22Rv1 (cell line): Measurements from ENCODE around the gene SERPINB12.

ENCODE experiments used
- ZFX ChIP-seq: fragments of 450-650 bp; IDR thresholded peaks from 2 replicates; pipeline ENCODE4 v1.6.1; 2017; ENCODE audit warnings: antibody characterized with exemption, borderline replicate concordance
- TF ChIP-seq, protein P1 (sequence below): fragments of 450-650 bp; IDR thresholded peaks from 2 replicates; pipeline ENCODE4 v1.5.1; 2017; ENCODE audit warnings: mild to moderate bottlenecking

DNA sequence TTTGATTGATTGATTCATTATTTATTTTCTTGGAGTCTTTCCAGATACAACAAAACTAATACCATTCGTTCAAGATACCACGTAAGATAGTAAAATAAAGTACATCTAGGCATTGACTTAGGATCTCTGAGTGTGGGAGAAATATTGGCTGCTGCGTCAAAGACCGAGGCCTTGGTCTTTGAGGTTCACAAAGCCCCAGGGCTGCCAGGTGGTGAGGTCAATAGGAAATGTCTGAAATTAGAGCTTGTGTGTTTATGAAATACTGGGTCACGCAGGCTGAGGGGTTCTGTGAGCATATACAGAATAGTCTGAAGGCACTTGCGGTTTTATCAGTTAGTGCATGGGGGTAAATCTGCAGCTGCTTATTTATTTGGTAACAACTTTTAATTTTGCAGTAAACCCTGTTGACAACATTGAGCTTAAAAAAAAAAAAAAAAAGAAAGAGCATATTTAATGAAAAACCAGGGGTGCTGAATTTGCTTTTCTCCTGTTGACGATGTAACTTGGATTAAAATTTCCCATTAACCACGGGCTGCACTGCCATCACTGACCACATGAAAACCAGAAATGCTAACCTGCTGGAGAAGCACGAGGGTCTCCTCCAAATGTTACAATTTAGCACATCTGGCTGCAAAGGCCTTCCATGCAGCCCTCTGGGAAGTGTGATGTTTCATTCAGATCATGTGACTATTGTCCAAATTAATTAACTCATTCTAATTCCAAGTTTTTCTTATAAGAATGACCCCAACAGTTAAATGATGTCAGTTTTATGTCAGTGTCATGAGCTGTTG is 27.1 kb upstream of the SERPINB12 start:
- TF ChIP-seq, protein P1, sequence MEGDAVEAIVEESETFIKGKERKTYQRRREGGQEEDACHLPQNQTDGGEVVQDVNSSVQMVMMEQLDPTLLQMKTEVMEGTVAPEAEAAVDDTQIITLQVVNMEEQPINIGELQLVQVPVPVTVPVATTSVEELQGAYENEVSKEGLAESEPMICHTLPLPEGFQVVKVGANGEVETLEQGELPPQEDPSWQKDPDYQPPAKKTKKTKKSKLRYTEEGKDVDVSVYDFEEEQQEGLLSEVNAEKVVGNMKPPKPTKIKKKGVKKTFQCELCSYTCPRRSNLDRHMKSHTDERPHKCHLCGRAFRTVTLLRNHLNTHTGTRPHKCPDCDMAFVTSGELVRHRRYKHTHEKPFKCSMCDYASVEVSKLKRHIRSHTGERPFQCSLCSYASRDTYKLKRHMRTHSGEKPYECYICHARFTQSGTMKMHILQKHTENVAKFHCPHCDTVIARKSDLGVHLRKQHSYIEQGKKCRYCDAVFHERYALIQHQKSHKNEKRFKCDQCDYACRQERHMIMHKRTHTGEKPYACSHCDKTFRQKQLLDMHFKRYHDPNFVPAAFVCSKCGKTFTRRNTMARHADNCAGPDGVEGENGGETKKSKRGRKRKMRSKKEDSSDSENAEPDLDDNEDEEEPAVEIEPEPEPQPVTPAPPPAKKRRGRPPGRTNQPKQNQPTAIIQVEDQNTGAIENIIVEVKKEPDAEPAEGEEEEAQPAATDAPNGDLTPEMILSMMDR: no peak
- TF ChIP-seq ZFX: no peak
